ENCODE results near the gene AFDN. TPM values are rescaled to one million over a fixed set of nuclear protein-coding genes. Genes with fewer than 3 reads are reported as not detected.
A peak's percentile ranks its signal among the peaks of the same experiment; 100 is the strongest.

AFDN gene
- total RNA-seq, 1 experiment from 2014 or later, result 107 TPM

GRCh38 chr6:167856474-167856873 is 29.8 kb downstream of the AFDN start:
- no TSS peak for BruUV-seq (replicated peaks)
- no peak overlapping the region for H3K4me3 ChIP-seq (ENCODE audit: low read depth, low read length, poor library complexity, severe bottlenecking)
- no peaks in the 10 kb centered on the region for H3K27me3 ChIP-seq (replicated peaks; ENCODE audit: insufficient read depth, low read depth, low read length, poor library complexity)
- no peak for DNase-seq (ENCODE audit: low spot score)
- H3K27ac ChIP-seq (ENCODE audit: low read depth, low read length, poor library complexity, severe bottlenecking), result peak overlapping the region; percentile 13
- H3K4me1 ChIP-seq (ENCODE audit: insufficient read depth, low read length, poor library complexity, severe bottlenecking), result peaks cover 37% of the 10 kb centered on the region
- TF ChIP-seq EZH2 (IDR thresholded peaks at IDR 0.05; ENCODE audit: borderline replicate concordance, low read depth, low read length, poor library complexity, severe bottlenecking) (no peak), CTCF (conservative IDR thresholded peaks at IDR 0.05; ENCODE audit: low read depth, low read length) (no peak)
- peaks cover 9% of the 10 kb centered on the region for H3K9me3 ChIP-seq (ENCODE audit: low read depth, low read length, poor library complexity, severe bottlenecking)
- no peaks in the 10 kb centered on the region for H3K36me3 ChIP-seq (ENCODE audit: insufficient read depth, low read length, poor library complexity, severe bottlenecking)
- intact Hi-C loops (cut with micrococcal nuclease; ENCODE audit: unreplicated experiment), result no loop called here
- CTCF ChIA-PET, result no interaction called here
- POLR2A ChIA-PET (ENCODE audit: low non-redundant PET), result no interaction called here

- DNase-seq (ENCODE audit: low spot score), result peak; percentile 60
- no peaks in the 10 kb centered on the region for H3K27me3 ChIP-seq (replicated peaks; ENCODE audit: insufficient read depth, low read depth, low read length, poor library complexity)
- CTCF ChIA-PET, result no interaction called here
- POLR2A ChIA-PET (ENCODE audit: low non-redundant PET), result no interaction called here
- BruUV-seq (replicated peaks), result no TSS peak
- H3K4me3 ChIP-seq (ENCODE audit: low read depth, low read length, poor library complexity, severe bottlenecking), result no peak overlapping the region
- no peaks in the 10 kb centered on the region for H3K36me3 ChIP-seq (ENCODE audit: insufficient read depth, low read length, poor library complexity, severe bottlenecking)
- peak overlapping the region; percentile 13 for H3K27ac ChIP-seq (ENCODE audit: low read depth, low read length, poor library complexity, severe bottlenecking)
- intact Hi-C loops (cut with micrococcal nuclease; ENCODE audit: unreplicated experiment), result no loop called here
- H3K9me3 ChIP-seq (ENCODE audit: low read depth, low read length, poor library complexity, severe bottlenecking), result peaks cover 9% of the 10 kb centered on the region
- peaks cover 31% of the 10 kb centered on the region for H3K4me1 ChIP-seq (ENCODE audit: insufficient read depth, low read length, poor library complexity, severe bottlenecking)
- no peak for TF ChIP-seq CTCF (conservative IDR thresholded peaks at IDR 0.05; ENCODE audit: low read depth, low read length)
- TF ChIP-seq EZH2 (IDR thresholded peaks at IDR 0.05; ENCODE audit: borderline replicate concordance, low read depth, low read length, poor library complexity, severe bottlenecking), result no peak
Measured at GRCh38 chr6:167856999-167857660, 30.4 kb downstream of the AFDN start.

DNA sequence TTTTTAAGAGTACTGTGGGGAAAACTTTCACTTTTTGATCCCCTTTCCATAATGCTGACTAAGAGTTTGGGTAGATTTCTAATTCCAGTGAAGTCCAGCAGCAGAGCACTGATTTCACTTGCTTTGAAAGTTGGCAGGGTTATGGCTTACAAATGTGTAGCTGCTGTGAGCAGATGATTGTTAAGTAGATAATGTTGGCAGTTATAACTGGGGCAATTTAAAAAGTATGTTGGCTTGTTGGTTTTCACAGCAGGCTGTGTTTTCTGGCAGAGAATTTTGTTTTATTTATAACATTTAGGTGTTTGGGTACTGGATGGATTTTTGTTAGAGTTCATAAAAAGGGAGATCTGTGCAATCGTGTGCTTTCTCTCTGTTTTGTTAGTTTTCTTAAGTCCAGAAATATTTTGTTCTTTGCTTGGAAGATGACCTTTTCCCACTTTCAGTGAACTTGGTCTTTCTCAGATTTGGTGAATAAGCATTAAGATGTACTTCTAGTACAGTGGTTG is 31.4 kb downstream of the AFDN start:
- Histone ChIP-seq H3K4me1 (ENCODE audit: insufficient read depth, low read length, poor library complexity, severe bottlenecking) (peaks cover 29% of the 10 kb centered on the region), H3K27me3 (replicated peaks; ENCODE audit: insufficient read depth, low read depth, low read length, poor library complexity) (no peaks in the 10 kb centered on the region), H3K9me3 (ENCODE audit: low read depth, low read length, poor library complexity, severe bottlenecking) (peaks cover 9% of the 10 kb centered on the region), H3K4me3 (ENCODE audit: low read depth, low read length, poor library complexity, severe bottlenecking) (no peak overlapping the region), H3K36me3 (ENCODE audit: insufficient read depth, low read length, poor library complexity, severe bottlenecking) (no peaks in the 10 kb centered on the region), H3K27ac (ENCODE audit: low read depth, low read length, poor library complexity, severe bottlenecking) (peak overlapping the region; percentile 13)
- BruUV-seq (replicated peaks), result no TSS peak
- CTCF ChIA-PET, result no interaction called here
- POLR2A ChIA-PET (ENCODE audit: low non-redundant PET), result no interaction called here
- intact Hi-C loops (cut with micrococcal nuclease; ENCODE audit: unreplicated experiment), result no loop called here
- peak; percentile 55 for DNase-seq (ENCODE audit: low spot score)
- TF ChIP-seq EZH2 (IDR thresholded peaks at IDR 0.05; ENCODE audit: borderline replicate concordance, low read depth, low read length, poor library complexity, severe bottlenecking) (no peak), CTCF (conservative IDR thresholded peaks at IDR 0.05; ENCODE audit: low read depth, low read length) (no peak)
